Stimulated activated naive B cell treated with anti-CD40 and anti-IgM and Interleukin-4, amounts not matched to agents 10 μg/mL and 1 μg/mL and 100 μg/mL, for 72 hours (primary cell): ENCODE results near the gene EIF4B.

Source experiments
- ATAC-seq, 2 donors: fragments of 150-1000 bp; cut with Tn5 transposase; replicated peaks; 2 replicates each; pipeline ENCODE4 v1.10.0; 2021; ENCODE audit warnings: moderate library complexity in 1 of 2
- DNase-seq: peaks from one replicate; pipeline ENCODE4 v3.0.0; 2021
- H3K27ac Mint-ChIP-seq: one replicate; pipeline ENCODE4 v1.8.0; 2022; ENCODE audit warnings: mild to moderate bottlenecking, mixed read lengths
- H3K27me3 Mint-ChIP-seq, 2 donors: one replicate each; pipeline ENCODE4 v1.8.0; 2022; ENCODE audit warnings: mixed read lengths in 2 of 2
- H3K36me3 Mint-ChIP-seq, 2 donors: one replicate each; pipeline ENCODE4 v1.8.0; 2022; ENCODE audit warnings: mixed read lengths in 2 of 2, mild to moderate bottlenecking in 1 of 2
- H3K4me1 Mint-ChIP-seq, 2 donors: one replicate each; pipeline ENCODE4 v1.8.0; 2022; ENCODE audit warnings: mixed read lengths in 2 of 2, mild to moderate bottlenecking in 1 of 2
- H3K4me3 Mint-ChIP-seq, 2 donors: one replicate each; pipeline ENCODE4 v1.8.0; 2022; ENCODE audit warnings: mild to moderate bottlenecking in 2 of 2, mixed read lengths in 2 of 2, moderate library complexity in 1 of 2
- H3K9me3 Mint-ChIP-seq, 2 donors: one replicate each; pipeline ENCODE4 v1.8.0; 2022; ENCODE audit warnings: mixed read lengths in 2 of 2, mild to moderate bottlenecking in 1 of 2

Gene EIF4B

GRCh38 chr12:53005986-53006809, at the start of gene EIF4B:
EIF4B (plus strand) TSS chr12:53006456; CDS start chr12:53006484, 28 bp downstream.
- DNase-seq (peak; percentile 99), ATAC-seq (peak; percentile 93 to 94)
- H3K27me3 Mint-ChIP-seq, result peaks cover 1 to 2% of the 10 kb centered on the region in 2 donors
- peaks cover 28 to 29% of the 10 kb centered on the region in 2 donors for H3K36me3 Mint-ChIP-seq
- no peaks in the 10 kb centered on the region for H3K9me3 Mint-ChIP-seq
- peak within 1 kb of the TSS; percentile 100 for H3K27ac Mint-ChIP-seq
- H3K4me1 Mint-ChIP-seq, result peaks cover 21 to 38% of the 10 kb centered on the region in 2 donors
- H3K4me3 Mint-ChIP-seq, result peak within 1 kb of the TSS; percentile 98

GRCh38 chr12:52956987-52957386, 49.3 kb upstream of the EIF4B start:
- peaks cover under 1 to 2% of the 10 kb centered on the region in 2 donors for H3K4me1 Mint-ChIP-seq
- peaks cover 13 to 20% of the 10 kb centered on the region in 2 donors for H3K27me3 Mint-ChIP-seq
- H3K27ac Mint-ChIP-seq, result no peak overlapping the region
- no peak for ATAC-seq
- H3K36me3 Mint-ChIP-seq, result peaks cover 0 to under 1% of the 10 kb centered on the region in 2 donors
- no peaks in the 10 kb centered on the region for H3K9me3 Mint-ChIP-seq
- DNase-seq, result no peak
- H3K4me3 Mint-ChIP-seq, result no peak overlapping the region

- Mint-ChIP-seq H3K27me3 (peaks cover 33 to 53% of the 10 kb centered on the region in 2 donors), H3K36me3 (no peaks in the 10 kb centered on the region), H3K27ac (no peak overlapping the region), H3K9me3 (no peaks in the 10 kb centered on the region), H3K4me1 (no peaks in the 10 kb centered on the region), H3K4me3 (no peak overlapping the region)
- no peak for DNase-seq
- ATAC-seq, result no peak
Observed at GRCh38 chr12:52964556-52965336, 41.5 kb upstream of the EIF4B start.

- Mint-ChIP-seq H3K27ac (no peak overlapping the region), H3K4me1 (no peaks in the 10 kb centered on the region), H3K36me3 (no peaks in the 10 kb centered on the region), H3K9me3 (no peaks in the 10 kb centered on the region), H3K27me3 (peaks cover 30 to 51% of the 10 kb centered on the region in 2 donors), H3K4me3 (no peak overlapping the region)
- no peak for DNase-seq
- no peak for ATAC-seq
Observed at GRCh38 chr12:52965337-52965731, 40.9 kb upstream of the EIF4B start.

DNA sequence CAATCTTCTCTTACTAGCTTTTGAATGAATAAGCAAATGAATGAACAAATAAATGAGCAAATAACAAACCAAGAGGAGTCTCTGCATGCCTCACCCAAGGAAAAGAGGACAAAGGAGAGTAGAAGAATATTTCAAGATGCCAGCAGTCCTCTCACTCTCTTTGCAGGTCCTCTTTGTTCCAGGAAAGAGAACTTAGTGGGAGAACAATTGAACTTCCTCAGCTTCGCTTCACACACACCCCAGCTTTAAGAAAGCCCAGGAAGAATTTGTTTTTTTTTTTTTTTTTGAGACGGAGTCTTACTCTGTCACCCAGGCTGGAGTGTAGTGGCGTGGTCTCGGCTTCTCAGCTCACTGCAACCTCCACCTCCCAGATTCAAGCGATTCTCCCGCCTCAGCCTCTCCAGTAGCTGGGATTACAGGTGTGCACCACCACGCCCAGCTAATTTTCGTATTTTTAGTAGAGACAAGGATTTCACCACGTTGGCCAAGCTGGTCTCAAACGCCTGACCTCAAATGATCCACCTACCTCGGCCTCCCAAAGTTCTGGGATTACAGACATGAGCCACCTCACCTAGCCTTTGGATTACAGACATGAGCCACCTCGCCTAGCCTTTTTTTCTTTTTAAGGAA, 37.0 kb upstream of the EIF4B start:
- no peaks in the 10 kb centered on the region for H3K4me1 Mint-ChIP-seq
- H3K36me3 Mint-ChIP-seq, result no peaks in the 10 kb centered on the region
- no peak overlapping the region for H3K4me3 Mint-ChIP-seq
- H3K9me3 Mint-ChIP-seq, result no peaks in the 10 kb centered on the region
- H3K27ac Mint-ChIP-seq, result no peak overlapping the region
- H3K27me3 Mint-ChIP-seq, result peaks cover 21 to 32% of the 10 kb centered on the region in 2 donors
- DNase-seq, result no peak
- ATAC-seq, result no peak

DNA sequence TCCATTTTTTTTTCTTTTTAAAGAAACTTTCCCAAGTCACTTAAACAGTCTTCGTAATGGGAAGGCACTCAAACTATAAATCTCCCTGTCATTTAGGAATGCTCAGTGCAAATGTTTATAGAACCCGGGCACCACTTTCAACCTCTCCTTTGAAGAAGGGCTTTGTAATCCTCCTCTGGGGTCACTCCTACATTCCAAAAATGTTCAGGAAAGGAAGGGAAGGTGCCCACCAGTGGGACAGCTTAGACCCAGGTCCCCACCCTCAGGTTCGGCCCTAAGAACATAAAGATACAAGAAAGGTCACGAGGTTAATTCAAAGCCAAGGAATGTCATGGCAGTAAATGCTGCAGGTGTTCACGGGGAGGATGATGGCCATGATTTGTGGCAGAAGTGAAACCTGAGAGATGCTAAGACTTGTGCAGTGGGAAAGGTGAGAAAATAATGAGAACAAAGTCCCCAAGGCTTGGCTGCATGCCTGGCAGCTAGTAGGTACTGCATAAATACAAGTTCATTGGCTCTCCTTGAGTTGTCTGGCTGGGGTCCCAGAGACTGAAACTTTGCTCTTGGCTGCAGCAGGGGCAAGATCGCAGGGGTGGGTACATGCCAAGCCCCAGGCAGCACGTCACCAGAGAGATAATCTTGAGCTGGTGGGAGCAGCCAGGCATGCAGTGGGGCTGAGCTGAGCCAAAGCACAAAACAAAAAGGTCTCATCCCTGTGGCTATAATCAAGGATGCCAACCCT, 36.3 kb upstream of the EIF4B start:
- Mint-ChIP-seq H3K36me3 (no peaks in the 10 kb centered on the region), H3K27ac (no peak overlapping the region), H3K4me1 (no peaks in the 10 kb centered on the region), H3K9me3 (no peaks in the 10 kb centered on the region), H3K4me3 (no peak overlapping the region), H3K27me3 (peaks cover 21 to 25% of the 10 kb centered on the region in 2 donors)
- no peak for ATAC-seq
- DNase-seq, result no peak

GRCh38 chr12:52971679-52972329, 34.5 kb upstream of the EIF4B start:
- Mint-ChIP-seq H3K36me3 (no peaks in the 10 kb centered on the region), H3K27me3 (peaks cover 22 to 29% of the 10 kb centered on the region in 2 donors), H3K9me3 (no peaks in the 10 kb centered on the region), H3K4me3 (no peak overlapping the region), H3K4me1 (no peaks in the 10 kb centered on the region), H3K27ac (no peak overlapping the region)
- ATAC-seq (no peak), DNase-seq (no peak)

DNA sequence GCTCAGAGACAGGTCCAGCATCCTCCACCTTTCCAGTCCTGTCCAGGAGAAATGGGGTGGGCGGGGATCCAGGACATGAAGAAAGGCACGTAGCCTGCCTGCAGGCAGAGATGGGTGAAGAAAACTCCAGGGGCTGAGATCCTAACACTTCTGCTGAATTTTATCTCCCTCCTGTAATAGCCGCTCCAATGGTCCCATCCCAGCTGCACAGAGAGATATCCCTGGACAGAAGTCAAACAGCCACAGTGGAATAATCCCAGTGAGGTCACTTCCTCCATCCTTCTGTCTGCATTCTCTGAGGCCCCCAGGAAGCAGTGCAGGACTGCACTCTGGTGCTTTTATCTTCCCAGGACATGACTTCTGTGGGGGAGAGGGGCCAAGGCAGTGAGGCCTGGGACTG, 31.1 kb upstream of the EIF4B start:
- ATAC-seq (no peak), DNase-seq (no peak)
- Mint-ChIP-seq H3K27me3 (peaks cover 41 to 49% of the 10 kb centered on the region in 2 donors), H3K9me3 (no peaks in the 10 kb centered on the region), H3K4me1 (no peaks in the 10 kb centered on the region), H3K27ac (no peak overlapping the region), H3K4me3 (no peak overlapping the region), H3K36me3 (no peaks in the 10 kb centered on the region)

GRCh38 chr12:52975820-52976573, 30.3 kb upstream of the EIF4B start:
- peaks cover 48 to 55% of the 10 kb centered on the region in 2 donors for H3K27me3 Mint-ChIP-seq
- H3K9me3 Mint-ChIP-seq, result no peaks in the 10 kb centered on the region
- H3K27ac Mint-ChIP-seq, result no peak overlapping the region
- H3K4me3 Mint-ChIP-seq, result no peak overlapping the region
- no peaks in the 10 kb centered on the region for H3K36me3 Mint-ChIP-seq
- no peaks in the 10 kb centered on the region for H3K4me1 Mint-ChIP-seq
- DNase-seq (no peak), ATAC-seq (no peak)

DNA sequence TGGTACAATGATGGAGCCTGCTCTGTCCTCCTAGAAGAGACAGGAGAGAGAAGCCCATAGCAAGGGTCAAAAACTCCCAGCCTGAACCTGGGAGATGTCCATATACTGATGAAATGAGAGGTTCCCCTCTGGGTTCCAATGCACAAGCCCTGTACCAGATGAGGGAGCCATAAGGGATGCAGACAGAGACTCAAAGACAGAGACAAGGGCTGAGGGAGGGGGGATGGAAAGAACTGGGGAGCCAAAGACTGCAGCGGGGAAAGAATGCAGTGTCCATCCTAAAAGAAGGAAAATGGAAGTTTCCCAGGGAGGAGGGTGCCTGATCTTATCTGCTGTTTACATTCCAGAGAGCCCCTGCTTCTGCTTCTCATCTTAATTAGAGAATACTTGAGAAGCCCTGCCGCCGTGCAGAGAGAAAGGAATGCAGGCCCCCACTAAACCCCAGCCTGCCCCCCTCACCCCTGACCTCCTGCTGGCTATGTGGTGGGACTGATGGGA, 29.6 kb upstream of the EIF4B start:
- ATAC-seq (no peak), DNase-seq (no peak)
- no peaks in the 10 kb centered on the region for H3K36me3 Mint-ChIP-seq
- no peak overlapping the region for H3K27ac Mint-ChIP-seq
- H3K4me1 Mint-ChIP-seq, result no peaks in the 10 kb centered on the region
- peaks cover 48 to 51% of the 10 kb centered on the region in 2 donors for H3K27me3 Mint-ChIP-seq
- no peaks in the 10 kb centered on the region for H3K9me3 Mint-ChIP-seq
- H3K4me3 Mint-ChIP-seq, result no peak overlapping the region

GRCh38 chr12:52977170-52977569, 29.1 kb upstream of the EIF4B start:
- Mint-ChIP-seq H3K36me3 (no peaks in the 10 kb centered on the region), H3K27me3 (peaks cover 48% of the 10 kb centered on the region in 2 donors), H3K27ac (no peak overlapping the region), H3K4me1 (no peaks in the 10 kb centered on the region), H3K4me3 (no peak overlapping the region), H3K9me3 (no peaks in the 10 kb centered on the region)
- no peak for ATAC-seq
- no peak for DNase-seq

- DNase-seq (no peak), ATAC-seq (no peak)
- H3K4me1 Mint-ChIP-seq, result no peaks in the 10 kb centered on the region
- H3K4me3 Mint-ChIP-seq, result no peak overlapping the region
- no peak overlapping the region for H3K27ac Mint-ChIP-seq
- no peaks in the 10 kb centered on the region for H3K36me3 Mint-ChIP-seq
- peaks cover 50 to 51% of the 10 kb centered on the region in 2 donors for H3K27me3 Mint-ChIP-seq
- no peaks in the 10 kb centered on the region for H3K9me3 Mint-ChIP-seq
Observed at GRCh38 chr12:52980096-52980649, 26.1 kb upstream of the EIF4B start.
